Loucy (cell line): Measurements from ENCODE around the gene ANO10.
"Not testable (repeated sequence)": the region's sequence is repeated elsewhere in the genome, so short reads cannot be mapped to it uniquely, and the experiment has no call there.

Experiments
- H2AFZ ChIP-seq: fragments of 200-600 bp; sonication (generic); 2 replicates; pipeline ENCODE4 v1.6.0; 2016; ENCODE audit warnings: antibody characterized with exemption, mild to moderate bottlenecking, low read length, moderate library complexity
- H3F3A ChIP-seq: fragments of 200-600 bp; 2 replicates; pipeline ENCODE4 v1.6.0; 2016; ENCODE audit warnings: antibody characterized with exemption, low read depth, mild to moderate bottlenecking
- H3K27me3 ChIP-seq: fragments of 200-600 bp; sonication (generic); 2 replicates; pipeline ENCODE4 v1.6.1; 2014; ENCODE audit warnings: low read length, mild to moderate bottlenecking; ENCODE audit not compliant: insufficient read depth, poor library complexity, severe bottlenecking
- H3K36me3 ChIP-seq: fragments of 200-600 bp; sonication (generic); 2 replicates; pipeline ENCODE4 v1.6.1; 2016; ENCODE audit warnings: low read length; ENCODE audit not compliant: insufficient read depth
- H3K4me1 ChIP-seq: fragments of 200-600 bp; sonication (generic); 2 replicates; pipeline ENCODE4 v1.5.1; 2014; ENCODE audit warnings: low read length, mild to moderate bottlenecking; ENCODE audit not compliant: insufficient read depth, poor library complexity, severe bottlenecking
- H3K4me2 ChIP-seq: fragments of 200-600 bp; sonication (generic); 2 replicates; pipeline ENCODE4 v1.6.0; 2014; ENCODE audit warnings: antibody characterized with exemption, low read length, low read depth, mild to moderate bottlenecking; ENCODE audit not compliant: poor library complexity, severe bottlenecking
- H3K4me3 ChIP-seq: fragments of 200-600 bp; sonication (generic); 2 replicates; pipeline ENCODE4 v1.5.1; 2014; ENCODE audit warnings: low read length, mild to moderate bottlenecking, mixed read lengths; ENCODE audit not compliant: poor library complexity, severe bottlenecking
- H3K79me2 ChIP-seq: fragments of 200-600 bp; sonication (generic); 2 replicates; pipeline ENCODE4 v1.6.1; 2014; ENCODE audit warnings: low read length; ENCODE audit not compliant: insufficient read depth
- H3K9ac ChIP-seq: fragments of 200-600 bp; sonication (generic); 2 replicates; pipeline ENCODE4 v1.6.0; 2014; ENCODE audit warnings: mild to moderate bottlenecking, low read depth, low read length, moderate library complexity; ENCODE audit not compliant: poor library complexity, severe bottlenecking
- H3K9me2 ChIP-seq: fragments of 200-600 bp; sonication (generic); replicated peaks from 2 replicates; pipeline ENCODE4 v1.6.1; 2016; ENCODE audit warnings: low read depth, low read length, mixed read lengths
- H3K9me3 ChIP-seq: fragments of 200-600 bp; sonication (generic); 2 replicates; pipeline ENCODE4 v1.6.1; 2014; ENCODE audit warnings: mild to moderate bottlenecking, antibody characterized with exemption, low read length, low read depth; ENCODE audit not compliant: insufficient read depth
- H4K20me1 ChIP-seq: fragments of 200-600 bp; sonication (generic); 2 replicates; pipeline ENCODE4 v1.6.0; 2014; ENCODE audit warnings: antibody characterized with exemption, low read length, mild to moderate bottlenecking; ENCODE audit not compliant: insufficient read depth, poor library complexity, severe bottlenecking
- EZH2phosphoT487 ChIP-seq: fragments of 200-600 bp; IDR thresholded peaks from 2 replicates; pipeline ENCODE4 v1.6.1; 2018; ENCODE audit warnings: antibody characterized with exemption, mild to moderate bottlenecking, moderate library complexity, borderline replicate concordance
- TF ChIP-seq, protein P1 (sequence below): fragments of 200-600 bp; sonication (generic); conservative IDR thresholded peaks from 2 replicates; pipeline ENCODE4 v1.5.1; 2014; ENCODE audit warnings: mild to moderate bottlenecking, antibody characterized with exemption, low read length

ANO10 gene

DNA sequence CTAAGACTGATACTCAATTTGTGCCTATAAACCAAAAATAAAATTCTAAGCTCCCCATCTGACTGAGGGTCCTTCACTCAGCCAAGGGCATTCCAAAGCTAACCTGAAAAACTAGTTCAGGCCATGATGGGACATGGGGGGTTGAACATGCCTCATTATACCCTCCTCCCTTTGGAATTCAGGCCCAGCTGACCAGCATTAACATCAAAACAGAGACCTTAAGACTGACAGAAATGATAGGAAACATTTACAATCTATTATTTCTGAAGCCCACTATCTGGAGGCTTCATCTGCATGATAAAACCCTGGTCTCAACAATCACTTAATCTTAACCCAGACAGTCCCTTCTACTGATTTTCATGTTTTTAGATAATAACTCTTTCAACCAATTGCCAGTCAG lies 140.4 kb downstream of the ANO10 start:
- no peaks in the 10 kb centered on the region for H3K36me3 ChIP-seq
- TF ChIP-seq EZH2phosphoT487, result no peak
- TF ChIP-seq, protein P1, sequence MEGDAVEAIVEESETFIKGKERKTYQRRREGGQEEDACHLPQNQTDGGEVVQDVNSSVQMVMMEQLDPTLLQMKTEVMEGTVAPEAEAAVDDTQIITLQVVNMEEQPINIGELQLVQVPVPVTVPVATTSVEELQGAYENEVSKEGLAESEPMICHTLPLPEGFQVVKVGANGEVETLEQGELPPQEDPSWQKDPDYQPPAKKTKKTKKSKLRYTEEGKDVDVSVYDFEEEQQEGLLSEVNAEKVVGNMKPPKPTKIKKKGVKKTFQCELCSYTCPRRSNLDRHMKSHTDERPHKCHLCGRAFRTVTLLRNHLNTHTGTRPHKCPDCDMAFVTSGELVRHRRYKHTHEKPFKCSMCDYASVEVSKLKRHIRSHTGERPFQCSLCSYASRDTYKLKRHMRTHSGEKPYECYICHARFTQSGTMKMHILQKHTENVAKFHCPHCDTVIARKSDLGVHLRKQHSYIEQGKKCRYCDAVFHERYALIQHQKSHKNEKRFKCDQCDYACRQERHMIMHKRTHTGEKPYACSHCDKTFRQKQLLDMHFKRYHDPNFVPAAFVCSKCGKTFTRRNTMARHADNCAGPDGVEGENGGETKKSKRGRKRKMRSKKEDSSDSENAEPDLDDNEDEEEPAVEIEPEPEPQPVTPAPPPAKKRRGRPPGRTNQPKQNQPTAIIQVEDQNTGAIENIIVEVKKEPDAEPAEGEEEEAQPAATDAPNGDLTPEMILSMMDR, result no peak
- H3K4me2 ChIP-seq, result no peak overlapping the region
- no peak overlapping the region for H2AFZ ChIP-seq
- no peaks in the 10 kb centered on the region for H3F3A ChIP-seq
- H3K79me2 ChIP-seq, result no peaks in the 10 kb centered on the region
- H3K4me1 ChIP-seq, result peaks cover 9% of the 10 kb centered on the region
- no peaks in the 10 kb centered on the region for H3K9me3 ChIP-seq
- H3K9me2 ChIP-seq, result no peaks in the 10 kb centered on the region
- no peak overlapping the region for H3K4me3 ChIP-seq
- H3K27me3 ChIP-seq, result no peaks in the 10 kb centered on the region
- no peak overlapping the region for H3K9ac ChIP-seq
- H4K20me1 ChIP-seq, result no peaks in the 10 kb centered on the region

DNA sequence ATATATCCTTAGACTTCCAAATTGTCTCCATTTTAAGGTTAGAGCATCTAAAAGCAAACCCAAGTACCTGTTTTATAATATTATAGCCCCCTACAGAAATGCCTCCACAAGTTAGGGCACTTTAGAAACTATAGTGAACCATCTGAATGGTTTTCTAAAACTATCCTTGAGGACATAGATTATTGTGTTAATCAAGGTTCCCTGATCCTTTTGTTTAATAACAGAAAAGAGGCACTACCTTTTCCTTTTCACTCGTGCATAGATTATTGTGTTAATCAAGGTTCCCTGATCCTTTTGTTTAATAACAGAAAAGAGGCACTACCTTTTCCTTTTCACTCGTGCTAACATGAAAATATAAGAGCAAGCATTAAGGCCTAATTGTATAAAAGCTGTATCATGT lies 143.0 kb downstream of the ANO10 start:
- H3K4me2 ChIP-seq, result not testable (repeated sequence)

DNA sequence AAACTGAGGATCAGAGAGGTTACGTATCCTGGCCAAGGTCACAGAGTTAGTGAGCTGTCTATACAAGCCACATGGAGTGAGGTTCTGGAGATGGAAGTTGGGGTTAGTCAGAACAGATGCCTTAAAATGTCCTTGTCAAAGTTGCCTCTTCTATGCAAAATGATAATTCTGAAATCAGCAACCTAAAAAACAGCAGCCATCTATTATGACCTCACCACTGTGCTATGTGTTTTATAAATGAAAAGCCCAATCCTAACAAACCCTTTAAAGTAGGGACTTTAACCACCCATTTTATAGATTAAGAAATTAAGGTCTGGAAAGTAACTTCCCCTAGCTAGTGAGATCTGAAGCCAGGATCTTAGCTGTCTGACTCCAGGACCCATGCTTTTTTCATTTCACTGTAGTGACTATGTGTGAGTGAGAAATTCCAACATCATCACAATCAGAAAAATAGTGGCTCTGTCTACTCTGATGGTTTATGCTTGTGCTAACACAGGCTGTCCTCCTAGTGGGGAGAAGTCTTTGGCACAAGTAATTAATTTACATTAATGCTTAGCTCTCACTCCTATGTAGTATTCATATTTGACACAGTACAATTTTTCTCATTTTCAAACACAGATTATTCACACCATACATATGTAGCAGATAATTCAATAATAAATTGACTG lies 143.6 kb downstream of the ANO10 start:
- peaks cover 9% of the 10 kb centered on the region for H3K4me1 ChIP-seq
- H3K36me3 ChIP-seq, result no peaks in the 10 kb centered on the region
- no peak overlapping the region for H3K4me3 ChIP-seq
- no peak for TF ChIP-seq EZH2phosphoT487
- TF ChIP-seq, protein P1, result no peak
- no peak overlapping the region for H3K9ac ChIP-seq
- H3K9me3 ChIP-seq, result no peaks in the 10 kb centered on the region
- no peak overlapping the region for H3K4me2 ChIP-seq
- H3K27me3 ChIP-seq, result no peaks in the 10 kb centered on the region
- H3F3A ChIP-seq, result no peaks in the 10 kb centered on the region
- H3K9me2 ChIP-seq, result no peaks in the 10 kb centered on the region
- no peak overlapping the region for H2AFZ ChIP-seq
- no peaks in the 10 kb centered on the region for H4K20me1 ChIP-seq
- no peaks in the 10 kb centered on the region for H3K79me2 ChIP-seq

More for the DNA sequence above, 143.0 kb downstream of the ANO10 start:
- H3K9ac ChIP-seq, H3K4me3 ChIP-seq, H3K27me3 ChIP-seq, H3K36me3 ChIP-seq, H3F3A ChIP-seq, H3K9me2 ChIP-seq, H3K4me1 ChIP-seq, H4K20me1 ChIP-seq, H3K79me2 ChIP-seq, H2AFZ ChIP-seq, H3K9me3 ChIP-seq: not testable (repeated sequence)

DNA sequence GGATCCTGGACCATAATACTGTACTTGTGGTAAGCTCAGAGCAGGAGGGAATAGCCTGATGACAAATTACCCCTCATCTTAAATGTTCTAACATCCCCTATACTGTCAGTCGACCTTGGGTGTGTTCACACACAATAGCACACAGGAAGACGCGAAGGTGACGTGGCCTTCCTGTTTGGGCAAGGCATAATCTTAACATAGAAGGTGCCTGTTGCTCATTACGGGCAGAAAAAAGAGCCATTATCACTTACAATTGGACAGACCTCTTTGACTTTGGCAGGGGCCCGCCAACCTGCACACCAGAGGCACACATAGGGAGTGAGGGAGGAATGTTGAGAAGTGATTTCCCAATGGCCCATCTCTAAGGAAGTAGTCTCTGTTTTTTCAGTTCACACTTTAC lies 144.2 kb downstream of the ANO10 start:
- Histone ChIP-seq H3K27me3 (no peaks in the 10 kb centered on the region), H3F3A (no peaks in the 10 kb centered on the region), H3K9me2 (no peaks in the 10 kb centered on the region), H3K4me2 (no peak overlapping the region), H3K9ac (no peak overlapping the region), H4K20me1 (no peaks in the 10 kb centered on the region), H3K4me1 (peaks cover 9% of the 10 kb centered on the region), H3K36me3 (no peaks in the 10 kb centered on the region), H3K79me2 (no peaks in the 10 kb centered on the region), H3K9me3 (no peaks in the 10 kb centered on the region), H2AFZ (no peak overlapping the region), H3K4me3 (no peak overlapping the region)
- TF ChIP-seq, protein P1, result no peak
- TF ChIP-seq EZH2phosphoT487, result no peak
